ENCODE results near the gene IQGAP2.

Gene IQGAP2

GRCh38 chr5:76542887-76543690, 140.0 kb downstream of the IQGAP2 start:
- TF ChIP-seq TCF4 (CRISPR knock-in tag; IDR thresholded peaks at IDR 0.05; ENCODE audit: borderline replicate concordance) (no peak), CSDC2 (CRISPR knock-in tag; IDR thresholded peaks at IDR 0.05) (no peak), CREB5 (CRISPR knock-in tag; IDR thresholded peaks at IDR 0.05; ENCODE audit: low read depth) (no peak), ZNF8 (CRISPR knock-in tag; IDR thresholded peaks at IDR 0.05) (no peak), PPARA (CRISPR knock-in tag; IDR thresholded peaks at IDR 0.05; ENCODE audit: borderline replicate concordance) (no peak), OSR1 (CRISPR knock-in tag; IDR thresholded peaks at IDR 0.05) (no peak), ZC3H10 (CRISPR knock-in tag; IDR thresholded peaks at IDR 0.05) (no peak), ISL1 (CRISPR knock-in tag; IDR thresholded peaks at IDR 0.05) (no peak)
- ATAC-seq: no peak

- TF ChIP-seq CSRNP3 (CRISPR knock-in tag; IDR thresholded peaks at IDR 0.05) (no peak), ESRRG (CRISPR knock-in tag; IDR thresholded peaks at IDR 0.05) (no peak), ZFP30 (CRISPR knock-in tag; IDR thresholded peaks at IDR 0.05) (no peak), ZC3H10 (CRISPR knock-in tag; IDR thresholded peaks at IDR 0.05) (no peak), BACH2 (CRISPR knock-in tag; IDR thresholded peaks at IDR 0.05; ENCODE audit: borderline replicate concordance) (no peak), CREB5 (CRISPR knock-in tag; IDR thresholded peaks at IDR 0.05; ENCODE audit: low read depth) (no peak), CSDC2 (CRISPR knock-in tag; IDR thresholded peaks at IDR 0.05) (no peak), TOX (CRISPR knock-in tag; IDR thresholded peaks at IDR 0.05; ENCODE audit: borderline replicate concordance) (no peak)
- peak; percentile 97 for ATAC-seq
Observed at GRCh38 chr5:76544268-76544926, 141.3 kb downstream of the IQGAP2 start.

GRCh38 chr5:76545184-76545583, 142.1 kb downstream of the IQGAP2 start:
- TF ChIP-seq ZFP3 (CRISPR knock-in tag; IDR thresholded peaks at IDR 0.05) (no peak), CSDC2 (CRISPR knock-in tag; IDR thresholded peaks at IDR 0.05) (no peak), PATZ1 (CRISPR knock-in tag; IDR thresholded peaks at IDR 0.05; ENCODE audit: borderline replicate concordance) (no peak)
- ATAC-seq: no peak

- no peak for ATAC-seq
- TF ChIP-seq PPARA (CRISPR knock-in tag; IDR thresholded peaks at IDR 0.05; ENCODE audit: borderline replicate concordance) (no peak), ZC3H10 (CRISPR knock-in tag; IDR thresholded peaks at IDR 0.05) (no peak), CSDC2 (CRISPR knock-in tag; IDR thresholded peaks at IDR 0.05) (no peak), POU6F1 (CRISPR knock-in tag; IDR thresholded peaks at IDR 0.05; ENCODE audit: borderline replicate concordance, low read depth) (no peak), TSHZ2 (CRISPR knock-in tag; IDR thresholded peaks at IDR 0.05) (no peak), RARB (CRISPR knock-in tag; IDR thresholded peaks at IDR 0.05) (no peak), CSRNP3 (CRISPR knock-in tag; IDR thresholded peaks at IDR 0.05) (no peak), ZNF70 (CRISPR knock-in tag; IDR thresholded peaks at IDR 0.05) (no peak), ZFP3 (CRISPR knock-in tag; IDR thresholded peaks at IDR 0.05) (no peak), ISL1 (CRISPR knock-in tag; IDR thresholded peaks at IDR 0.05) (no peak)
Observed at GRCh38 chr5:76546497-76547102, 143.5 kb downstream of the IQGAP2 start.

All from SK-N-SH treated with all-trans-retinoic acid at 6 μM for 48 hours (cell line).